ENCODE measurements around the gene SIRT3. TPM values are rescaled to one million over a fixed set of nuclear protein-coding genes. Genes with fewer than 3 reads are reported as not detected.

Gene SIRT3
- total and polyA plus RNA-seq, 4 donors, result 9.9 to 17.1 (median 14.6) TPM

GRCh38 chr11:199782-200181, 36.4 kb downstream of the SIRT3 start (continued):
- no peak for TF ChIP-seq CTCF (IDR thresholded peaks at IDR 0.05; ENCODE audit: low read depth, low read length, missing input control)

- 89% methylated on average over 13 of the region's 13 CpGs for WGBS
- Histone ChIP-seq H3K9ac (ENCODE audit: low read depth in 1 of 2, low read length in 2 of 2) (no peak overlapping the region), H3K27me3 (ENCODE audit: control insufficient read depth in 4 of 4, insufficient read depth in 4 of 4, low read length in 3 of 4) (no peaks in the 10 kb centered on the region), H3K36me3 (ENCODE audit: control insufficient read depth in 4 of 4, insufficient read depth in 3 of 4, low read depth in 1 of 4, low read length in 3 of 4) (peaks cover 0 to 13% (median 8%) of the 10 kb centered on the region in 4 donors), H3K4me1 (ENCODE audit: control insufficient read depth in 4 of 4, insufficient read depth in 4 of 4, low read length in 3 of 4) (no peaks in the 10 kb centered on the region), H3K27ac (ENCODE audit: low read depth in 1 of 2, low read length in 2 of 2) (no peak overlapping the region), H3K9me3 (ENCODE audit: control insufficient read depth in 4 of 4, low read length in 3 of 4) (no peaks in the 10 kb centered on the region), H3K4me3 (ENCODE audit: low read depth in 1 of 3, low read length in 3 of 3) (no peak overlapping the region)
- no peak for DNase-seq (ENCODE audit: low spot score)
- TF ChIP-seq JUND (IDR thresholded peaks at IDR 0.05) (no peak), FOXA2 (IDR thresholded peaks at IDR 0.05) (no peak), RXRA (IDR thresholded peaks at IDR 0.05) (no peak), NR2F2 (IDR thresholded peaks at IDR 0.05) (no peak), FOXA1 (IDR thresholded peaks at IDR 0.05) (no peak), SP1 (IDR thresholded peaks at IDR 0.05) (no peak), HNF4G (IDR thresholded peaks at IDR 0.05) (no peak), GABPA (IDR thresholded peaks at IDR 0.05 in 1 of 2, conservative IDR thresholded peaks at IDR 0.05 in 1 of 2) (no peak), CTCF (IDR thresholded peaks at IDR 0.05; ENCODE audit: low read depth, low read length, missing input control) (no peak), YY1 (IDR thresholded peaks at IDR 0.05) (no peak), HNF4A (conservative IDR thresholded peaks at IDR 0.05) (no peak), ATF3 (IDR thresholded peaks at IDR 0.05) (no peak), REST (IDR thresholded peaks at IDR 0.05) (no peak), EGR1 (IDR thresholded peaks at IDR 0.05; ENCODE audit: low read depth in 2 of 2) (no peak), MAX (IDR thresholded peaks at IDR 0.05) (no peak), TAF1 (conservative IDR thresholded peaks at IDR 0.05) (no peak), ZBTB33 (IDR thresholded peaks at IDR 0.05) (no peak), RAD21 (IDR thresholded peaks at IDR 0.05) (no peak)
Measured at GRCh38 chr11:199004-199581, 37.0 kb downstream of the SIRT3 start.
